A673 (cell line): ENCODE results near the gene OR10V1. TPM values are rescaled to one million over a fixed set of nuclear protein-coding genes. Genes with fewer than 3 reads are reported as not detected.

ENCODE experiments used
- BruUV-seq: library from RNA; stranded (reverse); fragments of 400-500 nt; replicated peaks from 2 replicates; lab custom pipeline; 2021; lab: Mats Ljungman, UMichigan
- CTCF ChIA-PET: fragments of 300-600 bp; sonication (Branson Sonifier 250); formaldehyde crosslinking; loops from one replicate; lab custom pipeline; 2022; ENCODE audit warnings: antibody characterized with exemption; lab: Charles Lee
- POLR2A ChIA-PET: fragments of 300-600 bp; sonication (Branson Sonifier 250); formaldehyde crosslinking; loops from one replicate; lab custom pipeline; 2022; ENCODE audit warnings: antibody characterized with exemption; ENCODE audit not compliant: low non-redundant PET; lab: Charles Lee
- DNase-seq: peaks from one replicate; pipeline ENCODE4 v3.0.0-alpha.2; 2015; ENCODE audit warnings: low spot score
- H3K27ac ChIP-seq: fragments of 200-600 bp; sonication (generic); 2 replicates; pipeline ENCODE4 v1.5.1; 2016; ENCODE audit warnings: mixed run types, low read depth, mild to moderate bottlenecking, mixed read lengths, antibody characterized with exemption, low read length; ENCODE audit not compliant: poor library complexity, severe bottlenecking
- H3K27me3 ChIP-seq: fragments of 200-600 bp; sonication (generic); replicated peaks from 2 replicates; pipeline ENCODE4 v1.6.1; 2017; ENCODE audit warnings: mixed run types, low read depth, mild to moderate bottlenecking, mixed read lengths, antibody characterized with exemption, low read length; ENCODE audit not compliant: insufficient read depth, poor library complexity
- H3K36me3 ChIP-seq: fragments of 200-600 bp; sonication (generic); 2 replicates; pipeline ENCODE4 v1.6.1; 2016; ENCODE audit warnings: mixed run types, mild to moderate bottlenecking, mixed read lengths, antibody characterized with exemption, low read length; ENCODE audit not compliant: insufficient read depth, poor library complexity, severe bottlenecking
- H3K4me1 ChIP-seq: fragments of 200-600 bp; sonication (generic); 2 replicates; pipeline ENCODE4 v1.6.1; 2017; ENCODE audit warnings: mixed run types, mild to moderate bottlenecking, mixed read lengths, antibody characterized with exemption, low read length; ENCODE audit not compliant: insufficient read depth, poor library complexity, severe bottlenecking
- H3K4me3 ChIP-seq: fragments of 200-600 bp; sonication (generic); 2 replicates; pipeline ENCODE4 v1.5.1; 2016; ENCODE audit warnings: low read depth, mixed run types, mild to moderate bottlenecking, mixed read lengths, low read length; ENCODE audit not compliant: poor library complexity, severe bottlenecking
- H3K9me3 ChIP-seq: fragments of 200-600 bp; sonication (generic); 2 replicates; pipeline ENCODE4 v1.6.1; 2016; ENCODE audit warnings: mixed run types, low read depth, mild to moderate bottlenecking, mixed read lengths, antibody characterized with exemption, low read length; ENCODE audit not compliant: poor library complexity, severe bottlenecking
- CTCF ChIP-seq: fragments of 300-800, 200-600 bp; sonication (generic); conservative IDR thresholded peaks from 2 replicates; pipeline ENCODE4 v1.5.1; 2017; ENCODE audit warnings: low read depth, mild to moderate bottlenecking, antibody characterized with exemption, low read length, moderate library complexity, mixed read lengths
- EZH2 ChIP-seq: fragments of 200-600 bp; sonication (generic); IDR thresholded peaks from 2 replicates; pipeline ENCODE4 v1.6.1; 2017; ENCODE audit warnings: borderline replicate concordance, low read depth, mild to moderate bottlenecking, mixed read lengths, antibody characterized with exemption, low read length; ENCODE audit not compliant: poor library complexity, severe bottlenecking
- intact Hi-C: fragments of 100-400 bp; cut with micrococcal nuclease; formaldehyde crosslinking; loops from one replicate; pipeline ENCODE4 v1.10.0; 2022; ENCODE audit not compliant: unreplicated experiment
- total RNA-seq: library from RNA; stranded (reverse); gene quantifications from 2 replicates; pipeline ENCODE4 v1.2.3, GENCODE V29; 2021

OR10V1 gene
- total RNA-seq, 1 experiment from 2014 or later, result not detected

GRCh38 chr11:59728154-59728553, 14.5 kb upstream of the OR10V1 start:
- Histone ChIP-seq H3K9me3 (no peaks in the 10 kb centered on the region), H3K4me1 (no peaks in the 10 kb centered on the region), H3K4me3 (no peak overlapping the region), H3K27ac (no peak overlapping the region), H3K27me3 (peaks cover 10% of the 10 kb centered on the region), H3K36me3 (no peaks in the 10 kb centered on the region)
- no peak for TF ChIP-seq EZH2
- no peak for TF ChIP-seq CTCF
- intact Hi-C loops, result no loop called here
- no peak for DNase-seq
- POLR2A ChIA-PET, result no interaction called here
- no TSS peak for BruUV-seq
- CTCF ChIA-PET, result no interaction called here

GRCh38 chr11:59727426-59727825, 13.8 kb upstream of the OR10V1 start:
- intact Hi-C loops, result no loop called here
- BruUV-seq, result no TSS peak
- no peaks in the 10 kb centered on the region for H3K9me3 ChIP-seq
- ChIA-PET POLR2A (no interaction called here), CTCF (no interaction called here)
- H3K27me3 ChIP-seq, result peaks cover 16% of the 10 kb centered on the region
- H3K36me3 ChIP-seq, result no peaks in the 10 kb centered on the region
- no peak overlapping the region for H3K4me3 ChIP-seq
- no peak for TF ChIP-seq CTCF
- no peak for TF ChIP-seq EZH2
- no peak for DNase-seq
- H3K27ac ChIP-seq, result no peak overlapping the region
- no peaks in the 10 kb centered on the region for H3K4me1 ChIP-seq

GRCh38 chr11:59724066-59724465, 10.4 kb upstream of the OR10V1 start:
- CTCF ChIA-PET, result interaction anchor here (0.7 kb wide), 1 partner anchor 17 kb away, joined by 3 read pairs; no protein-coding TSS in a partner anchor
- POLR2A ChIA-PET, result no interaction called here
- intact Hi-C loops, result no loop called here
- TF ChIP-seq CTCF, result no peak
- TF ChIP-seq EZH2, result no peak
- Histone ChIP-seq H3K4me3 (no peak overlapping the region), H3K4me1 (no peaks in the 10 kb centered on the region), H3K27me3 (peaks cover 36% of the 10 kb centered on the region), H3K9me3 (no peaks in the 10 kb centered on the region), H3K27ac (no peak overlapping the region), H3K36me3 (no peaks in the 10 kb centered on the region)
- BruUV-seq, result no TSS peak
- DNase-seq, result no peak
